ENCODE data around the gene NTPCR. TPM values are rescaled to one million over a fixed set of nuclear protein-coding genes. Genes with fewer than 3 reads are reported as not detected.
"Not testable (repeated sequence)": the region's sequence is repeated elsewhere in the genome, so short reads cannot be mapped to it uniquely, and the experiment has no call there.

The NTPCR gene
- total RNA-seq, 1 experiment from 2014 or later: 50.0 TPM

- no peaks in the 10 kb centered on the region for H3K36me3 ChIP-seq (ENCODE audit: insufficient read depth, low read length, poor library complexity, severe bottlenecking)
- TF ChIP-seq, protein P1, sequence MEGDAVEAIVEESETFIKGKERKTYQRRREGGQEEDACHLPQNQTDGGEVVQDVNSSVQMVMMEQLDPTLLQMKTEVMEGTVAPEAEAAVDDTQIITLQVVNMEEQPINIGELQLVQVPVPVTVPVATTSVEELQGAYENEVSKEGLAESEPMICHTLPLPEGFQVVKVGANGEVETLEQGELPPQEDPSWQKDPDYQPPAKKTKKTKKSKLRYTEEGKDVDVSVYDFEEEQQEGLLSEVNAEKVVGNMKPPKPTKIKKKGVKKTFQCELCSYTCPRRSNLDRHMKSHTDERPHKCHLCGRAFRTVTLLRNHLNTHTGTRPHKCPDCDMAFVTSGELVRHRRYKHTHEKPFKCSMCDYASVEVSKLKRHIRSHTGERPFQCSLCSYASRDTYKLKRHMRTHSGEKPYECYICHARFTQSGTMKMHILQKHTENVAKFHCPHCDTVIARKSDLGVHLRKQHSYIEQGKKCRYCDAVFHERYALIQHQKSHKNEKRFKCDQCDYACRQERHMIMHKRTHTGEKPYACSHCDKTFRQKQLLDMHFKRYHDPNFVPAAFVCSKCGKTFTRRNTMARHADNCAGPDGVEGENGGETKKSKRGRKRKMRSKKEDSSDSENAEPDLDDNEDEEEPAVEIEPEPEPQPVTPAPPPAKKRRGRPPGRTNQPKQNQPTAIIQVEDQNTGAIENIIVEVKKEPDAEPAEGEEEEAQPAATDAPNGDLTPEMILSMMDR (conservative IDR thresholded peaks at IDR 0.05; ENCODE audit: low read depth, low read length): no peak
- no peak for TF ChIP-seq EZH2 (IDR thresholded peaks at IDR 0.05; ENCODE audit: borderline replicate concordance, low read depth, low read length, poor library complexity, severe bottlenecking)
- no peaks in the 10 kb centered on the region for H3K27me3 ChIP-seq (replicated peaks; ENCODE audit: insufficient read depth, low read depth, low read length, poor library complexity)
- DNase-seq (ENCODE audit: low spot score): no peak
- CTCF ChIA-PET: no interaction called here
- H3K4me3 ChIP-seq (ENCODE audit: low read depth, low read length, poor library complexity, severe bottlenecking): no peak overlapping the region
- POLR2A ChIA-PET (ENCODE audit: low non-redundant PET): no interaction called here
- no peak overlapping the region for H3K27ac ChIP-seq (ENCODE audit: low read depth, low read length, poor library complexity, severe bottlenecking)
- no TSS peak for BruUV-seq (replicated peaks)
- no peaks in the 10 kb centered on the region for H3K9me3 ChIP-seq (ENCODE audit: low read depth, low read length, poor library complexity, severe bottlenecking)
- intact Hi-C loops (cut with micrococcal nuclease; ENCODE audit: unreplicated experiment): no loop called here
- H3K4me1 ChIP-seq (ENCODE audit: insufficient read depth, low read length, poor library complexity, severe bottlenecking): no peaks in the 10 kb centered on the region
Measured at GRCh38 chr1:232998646-232999045, 48.2 kb downstream of the NTPCR start.

- Histone ChIP-seq H3K36me3 (ENCODE audit: insufficient read depth, low read length, poor library complexity, severe bottlenecking) (no peaks in the 10 kb centered on the region), H3K27me3 (replicated peaks; ENCODE audit: insufficient read depth, low read depth, low read length, poor library complexity) (no peaks in the 10 kb centered on the region), H3K4me3 (ENCODE audit: low read depth, low read length, poor library complexity, severe bottlenecking) (no peak overlapping the region), H3K9me3 (ENCODE audit: low read depth, low read length, poor library complexity, severe bottlenecking) (no peaks in the 10 kb centered on the region), H3K27ac (ENCODE audit: low read depth, low read length, poor library complexity, severe bottlenecking) (no peak overlapping the region), H3K4me1 (ENCODE audit: insufficient read depth, low read length, poor library complexity, severe bottlenecking) (no peaks in the 10 kb centered on the region)
- BruUV-seq (replicated peaks): no TSS peak
- intact Hi-C loops (cut with micrococcal nuclease; ENCODE audit: unreplicated experiment): no loop called here
- CTCF ChIA-PET: no interaction called here
- POLR2A ChIA-PET (ENCODE audit: low non-redundant PET): no interaction called here
- TF ChIP-seq, protein P1 (conservative IDR thresholded peaks at IDR 0.05; ENCODE audit: low read depth, low read length): no peak
- TF ChIP-seq EZH2 (IDR thresholded peaks at IDR 0.05; ENCODE audit: borderline replicate concordance, low read depth, low read length, poor library complexity, severe bottlenecking): no peak
- no peak for DNase-seq (ENCODE audit: low spot score)
Measured at GRCh38 chr1:232999956-233000625, 49.7 kb downstream of the NTPCR start.

DNA sequence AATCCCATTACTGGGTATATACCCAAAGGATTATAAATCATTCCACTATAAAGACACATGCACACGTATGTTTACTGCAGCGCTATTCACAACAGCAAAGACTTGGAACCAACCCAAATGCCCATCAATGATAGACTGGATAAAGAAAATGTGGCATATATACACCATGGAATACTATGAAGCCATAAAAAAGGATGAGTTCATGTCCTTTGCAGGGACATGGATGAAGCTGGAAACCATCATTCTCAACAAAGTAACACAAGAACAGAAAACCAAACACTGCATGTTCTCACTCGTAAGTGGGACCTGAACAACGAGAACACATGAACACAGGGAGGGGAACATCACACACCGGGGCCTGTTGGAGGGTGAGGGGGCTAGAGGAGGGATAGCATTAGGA is 53.2 kb downstream of the NTPCR start:
- H3K4me1 ChIP-seq (ENCODE audit: insufficient read depth, low read length, poor library complexity, severe bottlenecking); BruUV-seq (replicated peaks); intact Hi-C loops (cut with micrococcal nuclease; ENCODE audit: unreplicated experiment); POLR2A ChIA-PET (ENCODE audit: low non-redundant PET); H3K27me3 ChIP-seq (replicated peaks; ENCODE audit: insufficient read depth, low read depth, low read length, poor library complexity); H3K4me3 ChIP-seq (ENCODE audit: low read depth, low read length, poor library complexity, severe bottlenecking); CTCF ChIA-PET; H3K9me3 ChIP-seq (ENCODE audit: low read depth, low read length, poor library complexity, severe bottlenecking); DNase-seq (ENCODE audit: low spot score); H3K27ac ChIP-seq (ENCODE audit: low read depth, low read length, poor library complexity, severe bottlenecking); H3K36me3 ChIP-seq (ENCODE audit: insufficient read depth, low read length, poor library complexity, severe bottlenecking): not testable (repeated sequence)

DNA sequence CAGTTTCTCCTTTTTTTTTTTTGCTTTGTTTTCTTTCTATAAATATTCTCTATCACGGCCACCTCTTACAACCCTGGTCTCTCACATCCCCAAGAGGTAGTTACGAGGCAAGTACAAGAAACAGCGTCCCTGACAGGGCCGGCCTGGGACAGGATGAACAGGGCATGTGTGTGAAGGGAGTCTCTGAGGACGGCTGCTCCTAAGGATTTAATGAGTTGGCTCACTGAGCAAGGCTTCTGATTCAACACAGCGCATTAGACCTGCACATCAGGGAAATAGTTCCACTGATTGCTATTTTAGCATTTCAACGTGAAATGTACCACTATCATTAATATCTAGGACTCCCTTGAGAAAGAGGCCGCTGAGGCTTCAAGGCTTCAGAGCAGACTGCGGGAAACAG is 54.0 kb downstream of the NTPCR start:
- ChIA-PET POLR2A (ENCODE audit: low non-redundant PET) (no interaction called here), CTCF (no interaction called here)
- Histone ChIP-seq H3K9me3 (ENCODE audit: low read depth, low read length, poor library complexity, severe bottlenecking) (no peaks in the 10 kb centered on the region), H3K36me3 (ENCODE audit: insufficient read depth, low read length, poor library complexity, severe bottlenecking) (no peaks in the 10 kb centered on the region), H3K4me3 (ENCODE audit: low read depth, low read length, poor library complexity, severe bottlenecking) (no peak overlapping the region), H3K27me3 (replicated peaks; ENCODE audit: insufficient read depth, low read depth, low read length, poor library complexity) (no peaks in the 10 kb centered on the region), H3K4me1 (ENCODE audit: insufficient read depth, low read length, poor library complexity, severe bottlenecking) (no peaks in the 10 kb centered on the region), H3K27ac (ENCODE audit: low read depth, low read length, poor library complexity, severe bottlenecking) (no peak overlapping the region)
- TF ChIP-seq, protein P1 (conservative IDR thresholded peaks at IDR 0.05; ENCODE audit: low read depth, low read length): no peak
- no peak for TF ChIP-seq EZH2 (IDR thresholded peaks at IDR 0.05; ENCODE audit: borderline replicate concordance, low read depth, low read length, poor library complexity, severe bottlenecking)
- DNase-seq (ENCODE audit: low spot score): no peak
- no TSS peak for BruUV-seq (replicated peaks)
- intact Hi-C loops (cut with micrococcal nuclease; ENCODE audit: unreplicated experiment): no loop called here

All from A673 (cell line).